Adrenal gland (tissue), 5 donors: Measurements from ENCODE around the gene PLEKHN1.
"Not testable (repeated sequence)": the region's sequence is repeated elsewhere in the genome, so short reads cannot be mapped to it uniquely, and the experiment has no call there.

Source experiments
- POLR2A ChIP-seq, 2 donors: fragments of 450-650 bp; IDR thresholded peaks; one replicate each; pipeline ENCODE4 v1.6.1; 2017; ENCODE audit warnings: antibody characterized with exemption in 2 of 2, mild to moderate bottlenecking in 2 of 2, moderate library complexity in 1 of 2
- TF ChIP-seq, protein P1 (sequence below), 6 experiments: fragments of 450-650 bp in 4 of 6; fragments of 200-600 bp in 2 of 6; sonication (generic) in 1 of 6; IDR thresholded peaks; 1 replicate in 5 of 6; 2 replicates in 1 of 6; pipeline versions ENCODE4 v1.5.1 to v1.8.0; 2016 to 2021; ENCODE audit warnings: antibody characterized with exemption in 6 of 6, mild to moderate bottlenecking in 2 of 6, moderate library complexity in 1 of 6
- donor health status: DM: no; HTN: no; CAD: no.

DNA sequence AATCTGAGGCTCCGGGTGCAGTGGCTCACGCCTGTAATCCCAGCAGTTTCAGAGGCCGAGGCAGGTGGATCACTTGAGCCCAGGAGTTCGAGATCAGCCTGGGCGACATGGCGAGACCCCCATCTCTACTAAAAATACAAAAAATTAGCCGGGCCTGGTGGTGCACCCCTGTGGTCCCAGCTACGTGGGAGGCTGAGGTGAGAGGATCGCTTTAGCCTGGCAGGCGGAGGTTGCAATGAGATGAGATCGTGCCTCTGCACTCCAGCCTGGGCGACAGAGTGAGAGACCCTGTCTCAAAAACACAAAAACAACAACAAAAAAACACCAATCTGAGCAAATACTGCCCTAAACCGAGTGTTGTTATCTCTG, 46.4 kb downstream of the PLEKHN1 start:
- TF ChIP-seq, protein P1, sequence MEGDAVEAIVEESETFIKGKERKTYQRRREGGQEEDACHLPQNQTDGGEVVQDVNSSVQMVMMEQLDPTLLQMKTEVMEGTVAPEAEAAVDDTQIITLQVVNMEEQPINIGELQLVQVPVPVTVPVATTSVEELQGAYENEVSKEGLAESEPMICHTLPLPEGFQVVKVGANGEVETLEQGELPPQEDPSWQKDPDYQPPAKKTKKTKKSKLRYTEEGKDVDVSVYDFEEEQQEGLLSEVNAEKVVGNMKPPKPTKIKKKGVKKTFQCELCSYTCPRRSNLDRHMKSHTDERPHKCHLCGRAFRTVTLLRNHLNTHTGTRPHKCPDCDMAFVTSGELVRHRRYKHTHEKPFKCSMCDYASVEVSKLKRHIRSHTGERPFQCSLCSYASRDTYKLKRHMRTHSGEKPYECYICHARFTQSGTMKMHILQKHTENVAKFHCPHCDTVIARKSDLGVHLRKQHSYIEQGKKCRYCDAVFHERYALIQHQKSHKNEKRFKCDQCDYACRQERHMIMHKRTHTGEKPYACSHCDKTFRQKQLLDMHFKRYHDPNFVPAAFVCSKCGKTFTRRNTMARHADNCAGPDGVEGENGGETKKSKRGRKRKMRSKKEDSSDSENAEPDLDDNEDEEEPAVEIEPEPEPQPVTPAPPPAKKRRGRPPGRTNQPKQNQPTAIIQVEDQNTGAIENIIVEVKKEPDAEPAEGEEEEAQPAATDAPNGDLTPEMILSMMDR (IDR thresholded peaks at IDR 0.05), result not testable (repeated sequence)
- TF ChIP-seq POLR2A (IDR thresholded peaks at IDR 0.05), result not testable (repeated sequence)
